Gastroesophageal sphincter (tissue), 4 donors: ENCODE measurements around the gene C4orf50. TPM values are rescaled to one million over a fixed set of nuclear protein-coding genes. Genes with fewer than 3 reads are reported as not detected.

ENCODE experiments used
- ATAC-seq: fragments of 150-250 bp; one replicate; pipeline ENCODE4 v1.9.1; 2016; ENCODE audit warnings: mild to moderate bottlenecking, moderate library complexity
- H3K27ac ChIP-seq, 4 donors: fragments of 200-600 bp; sonication (generic) in 3 of 4; 1 replicate in 3 of 4; 2 replicates in 1 of 4; pipeline ENCODE4 v1.5.1; 2016 to 2019
- H3K27me3 ChIP-seq: fragments of 200-600 bp; sonication (generic); one replicate; pipeline ENCODE4 v1.5.1; 2019
- H3K36me3 ChIP-seq, 2 donors: fragments of 200-600 bp; sonication (generic); one replicate each; pipeline ENCODE4 v1.5.1; 2019; ENCODE audit warnings: control low read depth in 1 of 2
- H3K4me1 ChIP-seq, 3 donors: fragments of 200-600 bp; sonication (generic); 1 replicate in 2 of 3; 2 replicates in 1 of 3; pipeline ENCODE4 v1.5.1; 2016 to 2019; ENCODE audit warnings: control low read depth in 2 of 3
- H3K4me3 ChIP-seq, 2 donors: fragments of 200-600 bp; sonication (generic); one replicate each; pipeline ENCODE4 v1.5.1; 2019; ENCODE audit warnings: mild to moderate bottlenecking in 1 of 2, moderate library complexity in 1 of 2
- H3K9me3 ChIP-seq, 3 donors: fragments of 200-600 bp; sonication (generic); one replicate each; pipeline ENCODE4 v1.5.1; 2017 to 2019; ENCODE audit warnings: control low read depth in 2 of 3
- CTCF ChIP-seq, 4 experiments: fragments of 200-600 bp in 2 of 4; fragments of 450-650 bp in 2 of 4; sonication (generic) in 1 of 4; IDR thresholded peaks; one replicate each; pipeline ENCODE4 v1.5.1; 2017 to 2019; ENCODE audit warnings: antibody characterized with exemption in 4 of 4, mild to moderate bottlenecking in 2 of 4, moderate library complexity in 2 of 4
- EP300 ChIP-seq: sonication (generic); formaldehyde crosslinking; IDR thresholded peaks from one replicate; pipeline ENCODE4 v1.6.1; 2017; ENCODE audit warnings: antibody characterized with exemption, mild to moderate bottlenecking
- POLR2A ChIP-seq, 2 donors: fragments of 450-650 bp; IDR thresholded peaks; one replicate each; pipeline ENCODE4 v1.6.1; 2017; ENCODE audit warnings: antibody characterized with exemption in 2 of 2, mild to moderate bottlenecking in 2 of 2, moderate library complexity in 1 of 2
- POLR2AphosphoS5 ChIP-seq: sonication (generic); formaldehyde crosslinking; IDR thresholded peaks from one replicate; pipeline ENCODE4 v1.6.1; 2017; ENCODE audit warnings: antibody characterized with exemption
- WGBS, 2 donors: methylation state at CpG; one replicate each; pipeline ENCODE4 v1.1.5; 2018; ENCODE audit warnings: low coverage in 1 of 2; 5-methylcytosine and 5-hydroxymethylcytosine counted together
- total RNA-seq, 4 donors: library from RNA; depleted of rRNA; stranded (reverse); fragments of >200 nt; gene quantifications; one replicate each; pipeline ENCODE4 v1.1.0, GENCODE V29; 2016

Gene C4orf50
- total RNA-seq, 4 donors from 2014 or later, result under 0.01 to 0.25 (median 0.12) TPM

GRCh38 chr4:5897674-5898073 lies 120.6 kb downstream of the C4orf50 start:
- peaks cover 96% of the 10 kb centered on the region for H3K27me3 ChIP-seq

GRCh38 chr4:5895287-5895686 lies 122.9 kb downstream of the C4orf50 start:
- no peak for TF ChIP-seq EP300
- no peak for TF ChIP-seq CTCF (IDR thresholded peaks at IDR 0.05)
- TF ChIP-seq POLR2A (IDR thresholded peaks at IDR 0.05), result no peak
- TF ChIP-seq POLR2AphosphoS5, result no peak
- H3K27ac ChIP-seq, result no peak overlapping the region
- WGBS, 2 donors, result 28 to 58% methylated on average over 3 to 4 of the region's 4 CpGs

More at GRCh38 chr4:5897674-5898073, 120.6 kb downstream of the C4orf50 start:
- ATAC-seq, result no peak
- H3K4me1 ChIP-seq, result peaks cover 0 to 8% (median 0%) of the 10 kb centered on the region in 3 donors
- peaks cover 0 to 11% (median 0%) of the 10 kb centered on the region in 3 donors for H3K9me3 ChIP-seq
- 80% methylated on average over 12 of the region's 13 CpGs; no CpG with 5 or more reads in 1 of the 2 donors for WGBS, 2 donors
- H3K27ac ChIP-seq, result no peak overlapping the region
- H3K36me3 ChIP-seq, result no peaks in the 10 kb centered on the region
- TF ChIP-seq POLR2A (IDR thresholded peaks at IDR 0.05) (no peak), CTCF (IDR thresholded peaks at IDR 0.05) (no peak), POLR2AphosphoS5 (no peak), EP300 (no peak)
- no peak overlapping the region for H3K4me3 ChIP-seq

GRCh38 chr4:5894266-5894665 lies 124.0 kb downstream of the C4orf50 start:
- H3K27me3 ChIP-seq, result peaks cover 98% of the 10 kb centered on the region
- H3K36me3 ChIP-seq, result no peaks in the 10 kb centered on the region
- no peak for ATAC-seq
- no peak overlapping the region for H3K27ac ChIP-seq
- H3K4me1 ChIP-seq, result peaks cover 0 to 32% (median 0%) of the 10 kb centered on the region in 3 donors
- H3K4me3 ChIP-seq, result no peak overlapping the region
- TF ChIP-seq CTCF (IDR thresholded peaks at IDR 0.05) (no peak), POLR2AphosphoS5 (no peak), EP300 (no peak), POLR2A (IDR thresholded peaks at IDR 0.05) (no peak)
- H3K9me3 ChIP-seq, result peaks cover 0 to 11% (median 0%) of the 10 kb centered on the region in 3 donors
- no CpG with 5 or more reads among the region's 7 CpGs for WGBS, 2 donors

More at GRCh38 chr4:5895287-5895686, 122.9 kb downstream of the C4orf50 start:
- Histone ChIP-seq H3K9me3 (peaks cover 0 to 11% (median 0%) of the 10 kb centered on the region in 3 donors), H3K4me1 (peaks cover 0 to 21% (median 0%) of the 10 kb centered on the region in 3 donors), H3K36me3 (no peaks in the 10 kb centered on the region), H3K27me3 (peaks cover 97% of the 10 kb centered on the region), H3K4me3 (no peak overlapping the region)
- ATAC-seq, result no peak

GRCh38 chr4:5893591-5893990 lies 124.6 kb downstream of the C4orf50 start:
- 17 to 38% methylated on average over 1 to 3 of the region's 8 CpGs for WGBS, 2 donors
- TF ChIP-seq POLR2A (IDR thresholded peaks at IDR 0.05), result no peak
- TF ChIP-seq CTCF (IDR thresholded peaks at IDR 0.05), result no peak
- H3K27me3 ChIP-seq, result peaks cover 100% of the 10 kb centered on the region
- no peak overlapping the region for H3K4me3 ChIP-seq
- no peaks in the 10 kb centered on the region for H3K36me3 ChIP-seq
- no peak overlapping the region for H3K27ac ChIP-seq
- H3K4me1 ChIP-seq, result peaks cover 0 to 38% (median 5%) of the 10 kb centered on the region in 3 donors
- no peak for ATAC-seq
- peaks cover 0 to 11% (median 0%) of the 10 kb centered on the region in 3 donors for H3K9me3 ChIP-seq

GRCh38 chr4:5893004-5893580 lies 125.1 kb downstream of the C4orf50 start, which contains the start of gene CRMP1:
Gene CRMP1, minus strand, starts transcription at chr4:5893086. Its CDS starts 117 bp downstream, at chr4:5892969.
- no peak for TF ChIP-seq EP300
- no peak for TF ChIP-seq POLR2AphosphoS5
- TF ChIP-seq CTCF (IDR thresholded peaks at IDR 0.05), result no peak
- no peak for TF ChIP-seq POLR2A (IDR thresholded peaks at IDR 0.05)
- H3K27me3 ChIP-seq, result peaks cover 100% of the 10 kb centered on the region
- H3K4me1 ChIP-seq, result peaks cover 0 to 43% (median 8%) of the 10 kb centered on the region in 3 donors
- H3K9me3 ChIP-seq, result peaks cover 0 to 11% (median 0%) of the 10 kb centered on the region in 3 donors
- WGBS, 2 donors, result 29 to 67% methylated on average over 1 to 3 of the region's 67 CpGs
- no peak within 1 kb of the TSS for H3K27ac ChIP-seq
- H3K4me3 ChIP-seq, result peak within 1 kb of the TSS in 1 of 2 donors; percentile 32
- no peaks in the 10 kb centered on the region for H3K36me3 ChIP-seq
- peak; percentile 26 for ATAC-seq
